ENCODE results near the gene ELSPBP1.

ELSPBP1 gene

DNA sequence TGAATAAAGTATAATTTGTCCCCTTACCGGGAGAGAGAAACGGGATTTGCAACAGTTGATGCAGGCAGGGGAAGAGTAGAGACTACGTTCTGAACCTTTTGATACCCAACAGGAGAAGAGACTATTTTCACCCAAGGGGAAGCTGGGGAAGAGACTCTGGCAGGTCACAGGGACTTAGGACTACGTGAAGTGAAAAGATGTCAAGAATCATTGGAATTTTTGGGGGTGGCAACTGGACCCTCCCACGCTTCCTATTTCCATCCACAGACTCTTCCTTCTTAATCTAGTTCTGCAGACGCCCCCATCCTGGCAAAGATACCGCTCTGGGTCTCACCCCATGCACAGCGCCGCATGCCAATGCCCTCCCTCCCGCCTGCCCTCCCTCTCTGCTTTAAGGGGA is 35.6 kb downstream of the ELSPBP1 start:
- Histone ChIP-seq H3K9me3 (ENCODE audit: insufficient read depth, low read length, severe bottlenecking) (no peaks in the 10 kb centered on the region), H3K36me3 (ENCODE audit: insufficient read depth, low read length) (no peaks in the 10 kb centered on the region), H3K4me2 (ENCODE audit: insufficient read depth, low read length) (no peak overlapping the region), H3K4me3 (ENCODE audit: low read depth in 1 of 2, low read length in 2 of 2) (no peak overlapping the region), H3K79me2 (ENCODE audit: insufficient read depth, low read length) (no peaks in the 10 kb centered on the region), H3K4me1 (ENCODE audit: insufficient read depth, low read length) (no peaks in the 10 kb centered on the region), H3K9ac (ENCODE audit: low read depth, low read length) (no peak overlapping the region), H2AFZ (ENCODE audit: low read depth, low read length) (no peak overlapping the region), H3K27me3 (ENCODE audit: insufficient read depth, low read length, poor library complexity) (peaks cover 6% of the 10 kb centered on the region), H3K27ac (ENCODE audit: low read length) (no peak overlapping the region), H4K20me1 (ENCODE audit: insufficient read depth, low read length) (no peaks in the 10 kb centered on the region)
- DNase-seq (no peak), ATAC-seq (ENCODE audit: insufficient read depth, low read depth) (no peak)
- TF ChIP-seq, protein P1, sequence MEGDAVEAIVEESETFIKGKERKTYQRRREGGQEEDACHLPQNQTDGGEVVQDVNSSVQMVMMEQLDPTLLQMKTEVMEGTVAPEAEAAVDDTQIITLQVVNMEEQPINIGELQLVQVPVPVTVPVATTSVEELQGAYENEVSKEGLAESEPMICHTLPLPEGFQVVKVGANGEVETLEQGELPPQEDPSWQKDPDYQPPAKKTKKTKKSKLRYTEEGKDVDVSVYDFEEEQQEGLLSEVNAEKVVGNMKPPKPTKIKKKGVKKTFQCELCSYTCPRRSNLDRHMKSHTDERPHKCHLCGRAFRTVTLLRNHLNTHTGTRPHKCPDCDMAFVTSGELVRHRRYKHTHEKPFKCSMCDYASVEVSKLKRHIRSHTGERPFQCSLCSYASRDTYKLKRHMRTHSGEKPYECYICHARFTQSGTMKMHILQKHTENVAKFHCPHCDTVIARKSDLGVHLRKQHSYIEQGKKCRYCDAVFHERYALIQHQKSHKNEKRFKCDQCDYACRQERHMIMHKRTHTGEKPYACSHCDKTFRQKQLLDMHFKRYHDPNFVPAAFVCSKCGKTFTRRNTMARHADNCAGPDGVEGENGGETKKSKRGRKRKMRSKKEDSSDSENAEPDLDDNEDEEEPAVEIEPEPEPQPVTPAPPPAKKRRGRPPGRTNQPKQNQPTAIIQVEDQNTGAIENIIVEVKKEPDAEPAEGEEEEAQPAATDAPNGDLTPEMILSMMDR (IDR thresholded peaks at IDR 0.05; ENCODE audit: borderline replicate concordance, extremely low read depth, low read length, poor library complexity, severe bottlenecking): no peak
- no peak for TF ChIP-seq EZH2 (IDR thresholded peaks at IDR 0.05; ENCODE audit: borderline replicate concordance, low read depth, low read length, severe bottlenecking)

DNA sequence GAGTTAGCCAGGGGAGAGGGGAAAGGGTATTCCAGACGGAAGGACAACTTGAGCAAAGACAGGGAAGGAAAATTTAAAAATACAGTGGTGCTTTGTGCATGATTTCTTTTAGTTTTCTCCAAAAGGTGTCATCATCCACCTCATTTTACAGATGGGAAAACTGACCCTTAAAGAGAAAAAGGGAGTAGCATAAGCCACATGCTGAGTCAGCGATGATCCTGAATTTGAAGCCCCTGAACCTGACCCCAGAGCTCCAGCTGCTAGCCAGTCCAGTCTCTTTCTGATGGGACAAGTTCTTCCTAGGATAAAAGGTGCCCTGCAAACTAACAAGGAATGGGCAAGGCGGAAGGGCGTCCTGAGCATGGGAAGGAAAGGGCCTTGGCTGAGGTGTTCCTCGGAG is 39.2 kb downstream of the ELSPBP1 start:
- Histone ChIP-seq H3K9me3 (ENCODE audit: insufficient read depth, low read length, severe bottlenecking) (peaks cover 7% of the 10 kb centered on the region), H3K36me3 (ENCODE audit: insufficient read depth, low read length) (no peaks in the 10 kb centered on the region), H3K4me3 (ENCODE audit: low read depth in 1 of 2, low read length in 2 of 2) (no peak overlapping the region), H3K27ac (ENCODE audit: low read length) (no peak overlapping the region), H2AFZ (ENCODE audit: low read depth, low read length) (no peak overlapping the region), H3K9ac (ENCODE audit: low read depth, low read length) (no peak overlapping the region), H3K4me2 (ENCODE audit: insufficient read depth, low read length) (no peak overlapping the region), H4K20me1 (ENCODE audit: insufficient read depth, low read length) (no peaks in the 10 kb centered on the region), H3K79me2 (ENCODE audit: insufficient read depth, low read length) (no peaks in the 10 kb centered on the region), H3K4me1 (ENCODE audit: insufficient read depth, low read length) (no peaks in the 10 kb centered on the region), H3K27me3 (ENCODE audit: insufficient read depth, low read length, poor library complexity) (no peaks in the 10 kb centered on the region)
- ATAC-seq (ENCODE audit: insufficient read depth, low read depth): no peak
- no peak for DNase-seq
- TF ChIP-seq EZH2 (IDR thresholded peaks at IDR 0.05; ENCODE audit: borderline replicate concordance, low read depth, low read length, severe bottlenecking): no peak
- TF ChIP-seq, protein P1 (IDR thresholded peaks at IDR 0.05; ENCODE audit: borderline replicate concordance, extremely low read depth, low read length, poor library complexity, severe bottlenecking): no peak

DNA sequence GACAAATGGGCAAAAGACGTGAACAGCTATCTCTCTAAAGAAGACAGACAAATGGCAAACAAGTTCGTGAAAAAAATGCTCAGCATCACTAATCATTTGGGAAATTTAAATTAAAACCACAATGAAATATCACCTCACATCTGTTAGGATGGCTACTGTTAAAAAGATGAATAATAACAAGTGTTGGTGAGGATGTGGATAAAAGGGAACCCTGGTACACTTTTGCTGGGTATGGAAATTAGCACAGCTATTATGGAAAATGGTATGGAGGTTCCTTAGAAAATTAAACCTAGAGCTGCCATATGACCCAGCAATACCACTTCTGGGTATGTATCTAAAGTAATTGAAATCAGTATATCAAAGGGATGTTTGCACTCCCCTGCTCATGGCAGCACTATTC is 42.3 kb downstream of the ELSPBP1 start:
- Histone ChIP-seq H3K36me3 (ENCODE audit: insufficient read depth, low read length) (no peaks in the 10 kb centered on the region), H3K9me3 (ENCODE audit: insufficient read depth, low read length, severe bottlenecking) (peaks cover 7% of the 10 kb centered on the region), H3K9ac (ENCODE audit: low read depth, low read length) (no peak overlapping the region), H3K79me2 (ENCODE audit: insufficient read depth, low read length) (no peaks in the 10 kb centered on the region), H3K27me3 (ENCODE audit: insufficient read depth, low read length, poor library complexity) (no peaks in the 10 kb centered on the region), H3K4me3 (ENCODE audit: low read depth in 1 of 2, low read length in 2 of 2) (no peak overlapping the region), H3K4me2 (ENCODE audit: insufficient read depth, low read length) (no peak overlapping the region), H2AFZ (ENCODE audit: low read depth, low read length) (no peak overlapping the region), H4K20me1 (ENCODE audit: insufficient read depth, low read length) (no peaks in the 10 kb centered on the region), H3K27ac (ENCODE audit: low read length) (no peak overlapping the region), H3K4me1 (ENCODE audit: insufficient read depth, low read length) (no peaks in the 10 kb centered on the region)
- ATAC-seq (ENCODE audit: insufficient read depth, low read depth) (no peak), DNase-seq (no peak)
- TF ChIP-seq, protein P1 (IDR thresholded peaks at IDR 0.05; ENCODE audit: borderline replicate concordance, extremely low read depth, low read length, poor library complexity, severe bottlenecking): no peak
- no peak for TF ChIP-seq EZH2 (IDR thresholded peaks at IDR 0.05; ENCODE audit: borderline replicate concordance, low read depth, low read length, severe bottlenecking)

Data from DND-41 (cell line).